ENCODE results near the gene ITGAV.

The ITGAV gene

DNA sequence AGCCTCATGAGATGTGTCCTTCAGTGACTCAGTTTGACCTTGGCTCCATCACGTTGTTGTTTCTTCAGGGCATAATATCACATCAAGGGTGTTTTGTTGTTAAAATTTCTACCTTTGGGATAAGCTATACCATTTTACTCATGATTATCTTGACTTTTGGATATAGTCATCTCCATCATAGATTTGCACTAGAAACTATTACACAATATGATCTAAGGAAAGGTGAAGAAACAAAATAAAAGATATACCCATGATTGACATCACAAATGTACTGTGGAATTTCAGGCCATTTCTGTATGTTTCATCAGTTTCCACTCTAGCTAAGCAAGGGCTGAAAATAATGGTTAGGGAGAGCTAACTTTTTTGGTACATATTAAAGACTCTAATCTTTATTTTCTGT, 79.3 kb downstream of the ITGAV start:
- DNase-seq (ENCODE audit: low read depth in 2 of 2) = no peak

DNA sequence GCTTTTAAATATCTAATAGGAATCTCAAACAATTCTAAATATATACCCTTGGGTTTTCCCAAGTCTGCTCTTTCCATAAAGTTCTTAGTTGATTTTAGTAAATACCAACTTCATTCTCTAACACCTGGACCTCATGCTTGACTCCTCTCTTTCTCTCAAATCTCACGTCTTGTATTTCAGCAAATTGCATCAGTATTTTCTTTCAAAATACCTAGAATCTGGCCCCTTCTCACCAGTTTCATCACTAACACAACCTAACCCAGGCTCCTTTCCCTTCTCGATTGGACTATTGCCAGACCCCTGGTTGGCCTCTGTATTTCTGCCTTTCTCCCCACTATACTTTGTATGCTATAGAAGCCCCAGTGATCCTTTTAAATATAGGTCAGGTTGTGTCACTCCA, 81.0 kb downstream of the ITGAV start:
- DNase-seq (ENCODE audit: low read depth in 2 of 2) = no peak

DNA sequence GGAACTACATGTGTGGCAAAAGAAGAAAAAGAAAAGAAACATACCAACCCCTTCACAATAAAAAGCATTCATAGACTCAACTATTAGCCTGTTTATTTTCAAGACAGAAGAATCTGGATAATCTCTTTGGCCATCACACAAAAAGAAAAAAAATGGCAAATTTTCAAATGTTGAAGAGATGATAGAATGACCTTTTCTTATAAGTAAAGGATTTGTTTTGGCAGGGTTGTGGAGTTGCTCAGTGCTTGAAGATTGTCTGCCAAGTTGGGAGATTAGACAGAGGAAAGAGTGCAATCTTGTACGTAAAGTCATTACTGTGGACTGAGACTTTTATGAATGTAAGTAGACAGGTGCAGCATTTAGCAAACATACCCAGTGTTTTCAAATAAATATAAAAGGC, 85.5 kb downstream of the ITGAV start:
- no peak for DNase-seq (ENCODE audit: low read depth in 2 of 2)

DNA sequence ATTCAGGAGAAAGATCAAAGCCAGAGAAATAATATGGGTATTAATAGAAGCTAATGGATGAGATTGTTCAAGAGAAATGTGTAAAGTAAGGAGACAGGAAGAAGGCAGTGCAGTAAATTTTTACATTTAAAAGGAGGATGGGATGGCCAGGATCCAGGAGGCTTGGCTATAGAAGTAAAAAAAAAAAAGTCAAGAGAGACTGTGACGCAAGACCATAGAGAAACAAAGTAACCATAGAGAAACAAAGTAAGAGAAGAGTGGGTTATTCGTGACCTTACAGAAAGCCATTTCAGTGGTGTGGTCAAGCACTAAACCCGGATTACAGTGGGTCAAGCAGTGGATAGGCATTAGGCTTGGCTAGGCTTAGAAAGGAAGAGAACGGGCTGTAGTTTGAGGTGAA, 93.5 kb downstream of the ITGAV start:
- DNase-seq (ENCODE audit: low read depth in 2 of 2) = no peak

DNA sequence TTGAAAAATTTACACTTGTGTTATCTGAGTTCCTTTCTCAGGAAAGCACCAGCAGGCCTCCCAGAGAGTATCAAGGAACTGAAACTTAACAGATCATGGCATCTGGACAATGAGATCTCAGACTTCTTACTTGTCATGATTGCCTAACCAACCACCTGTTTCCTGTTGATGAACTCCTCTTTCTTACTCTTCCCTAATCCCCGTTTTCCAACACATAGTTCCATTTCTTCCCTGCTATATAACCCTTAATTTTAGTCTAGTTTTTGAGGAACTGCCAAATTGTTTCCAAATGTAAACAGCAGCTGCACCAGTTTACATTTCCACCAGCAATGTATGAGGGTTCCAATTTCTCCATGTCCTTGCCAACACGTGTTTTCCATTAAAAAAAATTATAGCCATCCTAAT, 98.0 kb downstream of the ITGAV start:
- DNase-seq (ENCODE audit: low read depth in 2 of 2) = no peak

DNA sequence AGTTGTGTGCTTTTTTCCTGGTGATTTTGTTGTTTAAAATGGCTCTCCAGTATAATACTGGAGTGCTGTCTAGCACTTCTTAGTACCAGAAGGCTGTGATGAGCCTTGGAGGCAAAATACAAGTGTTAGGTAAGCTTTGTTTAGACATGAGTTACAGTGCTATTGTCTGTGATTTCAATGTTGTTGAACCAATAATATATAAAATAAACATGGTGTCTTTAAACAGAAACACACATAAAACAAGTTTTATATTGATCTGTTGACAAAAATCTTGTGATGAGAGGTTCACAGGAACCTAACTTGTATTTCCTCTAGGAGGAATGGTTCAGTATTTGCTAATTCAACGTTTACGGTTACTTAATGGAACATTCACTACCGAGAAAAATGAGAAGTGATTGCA, 99.0 kb downstream of the ITGAV start:
- DNase-seq (ENCODE audit: low read depth in 2 of 2) = no peak

DNA sequence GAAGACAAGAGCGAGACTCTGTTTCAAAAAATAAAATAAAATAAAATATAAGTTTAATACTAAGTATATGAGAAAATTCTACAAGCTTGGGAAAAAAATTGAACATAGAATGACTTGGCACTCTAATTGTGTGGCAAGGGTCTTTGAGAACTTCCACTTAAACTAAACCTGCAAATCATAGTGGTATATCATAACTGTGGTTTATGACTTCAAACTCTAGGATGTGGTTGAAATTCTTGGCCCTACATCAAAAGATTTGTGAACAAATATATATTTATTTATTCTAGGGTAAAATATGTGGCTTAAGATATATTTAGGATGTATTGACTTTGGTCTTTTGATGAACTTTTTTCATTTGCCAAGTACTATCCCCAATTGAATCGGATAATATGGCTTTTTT, 100.9 kb downstream of the ITGAV start:
- no peak for DNase-seq (ENCODE audit: low read depth in 2 of 2)

DNA sequence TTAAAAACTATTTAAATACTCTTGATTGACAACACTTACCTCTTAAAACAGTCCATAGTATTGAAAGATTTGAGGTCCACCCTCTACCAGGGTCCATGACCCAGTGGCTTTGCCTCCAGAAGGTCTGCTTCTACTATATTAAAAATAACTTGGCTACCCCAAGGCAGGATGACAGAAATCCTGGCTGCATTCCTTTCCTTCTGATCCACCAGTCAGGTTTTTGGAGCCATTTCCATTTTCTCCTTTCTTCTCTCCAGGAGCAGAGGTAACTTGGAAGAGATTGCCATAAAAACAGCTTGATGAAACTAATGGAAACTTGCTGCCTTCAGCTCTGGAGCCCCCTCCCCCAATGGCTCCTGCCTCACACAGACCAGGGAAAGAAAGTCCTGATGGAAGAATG, 101.4 kb downstream of the ITGAV start:
- DNase-seq (ENCODE audit: low read depth in 2 of 2) = no peak

DNA sequence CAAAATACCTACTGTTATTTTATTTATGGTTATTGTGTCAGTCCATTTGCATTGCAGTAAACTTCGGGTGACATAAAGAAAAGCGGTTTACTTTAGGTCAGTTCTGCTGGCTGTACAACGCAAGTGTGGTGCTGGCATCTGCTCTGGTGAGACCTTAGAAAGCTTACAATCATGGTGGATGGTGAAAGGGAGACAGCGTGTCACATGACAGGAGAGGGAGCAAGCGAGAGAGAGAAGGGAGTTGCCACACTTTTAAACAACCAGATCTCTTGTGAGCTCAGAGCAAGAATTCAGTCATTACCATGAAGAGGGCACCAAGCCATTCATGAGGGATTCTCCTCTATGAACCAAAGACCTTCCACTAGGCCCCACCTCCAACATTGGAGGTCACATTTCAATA, 102.0 kb downstream of the ITGAV start:
- DNase-seq (ENCODE audit: low read depth in 2 of 2) = no peak

DNA sequence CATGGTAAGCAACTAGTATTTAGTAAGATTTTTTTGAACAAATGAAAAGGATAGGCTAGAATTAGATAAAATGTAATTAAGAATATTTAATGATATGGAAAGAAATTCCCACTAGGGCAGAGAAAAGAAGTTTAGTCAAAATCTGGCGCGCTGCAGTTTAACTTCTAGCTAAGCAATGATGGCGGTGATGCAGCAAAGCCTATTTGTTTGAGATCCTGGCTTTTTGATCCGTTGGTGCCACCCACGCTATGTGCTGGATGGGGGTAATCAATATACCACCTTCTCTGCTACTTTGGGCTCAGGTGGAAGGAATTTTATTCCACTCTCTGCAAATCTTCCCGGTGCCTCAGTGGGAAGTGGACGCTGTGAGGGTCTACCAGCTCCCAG, 103.6 kb downstream of the ITGAV start:
- DNase-seq (ENCODE audit: low read depth in 2 of 2) = no peak

DNA sequence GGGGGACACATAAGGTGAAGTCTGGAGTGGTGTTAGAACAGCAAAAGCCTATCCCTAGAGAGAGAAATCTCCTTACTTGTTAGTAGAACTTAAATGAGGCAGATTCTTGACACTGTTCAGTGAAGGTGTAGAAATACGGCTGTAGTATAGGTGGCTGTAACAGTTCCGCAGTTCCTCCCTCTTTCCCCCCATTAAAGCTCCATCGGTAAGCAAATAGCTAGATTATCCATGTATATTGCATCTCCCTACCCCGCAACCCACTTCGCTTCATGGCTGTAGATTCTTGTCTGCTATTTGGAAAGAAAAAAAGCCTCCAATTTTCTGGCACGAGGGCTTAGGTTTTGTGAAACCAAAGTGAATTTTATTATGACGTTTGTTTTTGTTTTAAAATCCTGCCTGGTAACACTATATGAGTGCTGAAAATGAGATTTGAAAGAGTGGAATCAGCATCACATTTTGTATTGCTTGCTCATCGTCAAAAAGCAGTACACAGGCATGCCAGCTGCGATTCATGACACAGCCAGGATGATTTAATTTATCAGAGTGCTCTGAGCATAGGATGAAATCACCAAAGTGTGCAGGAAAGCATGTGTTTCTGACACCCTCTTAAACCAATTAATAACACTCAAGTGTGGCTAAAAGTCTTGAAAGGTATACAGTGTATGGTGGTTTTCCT, 105.4 kb downstream of the ITGAV start:
- no peak for DNase-seq (ENCODE audit: low read depth in 2 of 2)

DNA sequence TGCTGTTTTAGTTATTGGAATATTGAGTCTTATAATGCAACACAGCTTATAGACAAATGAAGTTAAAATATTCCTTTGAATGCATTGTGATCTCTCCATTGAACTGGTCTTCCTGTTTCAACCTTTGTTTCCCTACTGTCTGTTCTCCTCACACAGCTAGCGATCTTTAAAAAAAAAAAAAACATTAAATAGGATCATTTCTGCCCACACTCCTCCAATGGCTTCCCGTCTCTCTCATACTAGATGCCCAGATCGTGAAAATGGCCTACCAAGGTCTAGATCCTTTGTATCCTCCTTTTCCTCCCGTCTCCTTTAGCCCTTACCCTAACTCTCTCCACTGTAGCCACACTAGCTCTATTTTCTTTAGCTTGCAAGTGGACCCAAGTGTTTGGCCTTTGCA, 106.4 kb downstream of the ITGAV start:
- DNase-seq (ENCODE audit: low read depth in 2 of 2) = no peak

DNA sequence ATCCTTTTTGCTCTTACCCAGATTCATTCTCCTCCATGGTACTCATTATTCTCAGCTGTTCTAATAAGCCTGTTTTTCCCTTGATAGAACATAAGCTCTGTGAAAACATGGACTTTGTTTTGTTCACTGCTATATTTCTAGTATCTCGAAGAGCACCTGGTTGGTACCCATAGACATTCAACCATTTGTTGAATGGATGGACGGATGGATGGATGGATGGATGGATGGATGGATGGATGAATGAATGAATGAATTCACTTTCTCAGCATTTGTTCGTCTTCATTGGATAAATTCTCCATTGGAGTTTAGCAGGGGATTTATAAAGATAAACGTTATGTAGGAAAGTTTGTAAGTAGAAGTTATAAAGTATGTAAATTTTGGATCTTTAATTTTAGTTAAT, 106.9 kb downstream of the ITGAV start:
- DNase-seq (ENCODE audit: low read depth in 2 of 2) = no peak

DNA sequence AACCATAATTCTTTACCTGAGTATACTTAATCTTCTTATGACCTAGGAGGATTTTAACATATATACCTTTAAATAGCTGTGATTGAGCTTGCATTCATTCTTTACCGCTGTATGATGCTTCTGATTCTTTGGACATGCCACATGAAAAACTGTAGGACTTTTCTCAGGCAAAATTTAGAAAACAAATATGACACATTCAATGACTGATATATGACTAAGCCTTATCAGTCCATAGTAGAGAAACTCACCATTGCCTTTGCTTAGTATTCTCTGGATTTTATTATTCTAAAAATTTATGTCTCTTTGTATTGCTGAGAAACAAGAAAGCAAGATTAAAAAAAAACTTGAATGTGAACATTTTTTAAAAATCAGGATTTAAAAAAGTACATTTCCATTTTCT, 107.7 kb downstream of the ITGAV start:
- no peak for DNase-seq (ENCODE audit: low read depth in 2 of 2)

DNA sequence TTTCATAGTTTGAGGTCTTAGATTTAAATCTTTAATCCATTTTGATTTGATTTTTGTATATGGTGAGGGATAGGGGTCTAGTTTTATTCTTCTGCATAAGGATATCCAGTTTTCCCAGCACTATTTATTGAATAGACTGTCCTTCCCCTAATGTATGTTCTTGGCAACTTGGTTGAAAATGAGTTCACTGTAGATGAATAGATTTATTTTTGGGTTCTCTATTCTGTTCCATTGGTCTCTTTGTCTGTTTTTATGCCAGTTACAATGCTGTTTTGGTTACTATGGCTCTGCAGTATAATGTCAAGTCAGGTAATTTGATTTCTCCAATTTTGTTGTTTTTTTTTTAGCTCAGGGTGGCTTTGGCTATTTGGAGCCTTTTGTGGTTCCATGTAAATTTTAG, 109.9 kb downstream of the ITGAV start:
- DNase-seq (ENCODE audit: low read depth in 2 of 2) = no peak

DNA sequence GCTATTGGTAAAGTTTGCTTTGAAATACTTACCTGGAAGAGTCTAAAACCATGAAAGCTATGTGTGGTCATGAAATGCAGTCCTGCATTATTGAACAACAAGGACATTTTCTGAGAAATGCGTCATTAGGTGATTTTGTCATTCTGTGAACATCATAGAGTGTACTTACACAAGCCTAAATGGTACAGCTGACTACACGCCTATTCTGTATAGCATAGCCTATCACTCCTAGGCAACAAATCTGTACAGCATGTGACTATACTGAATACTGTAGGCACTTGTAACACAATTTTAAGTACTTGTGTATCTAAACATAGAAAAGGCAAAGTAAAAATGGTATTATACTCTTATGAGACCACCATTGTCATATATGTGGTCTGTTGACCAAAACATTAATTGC, 112.2 kb downstream of the ITGAV start:
- DNase-seq (ENCODE audit: low read depth in 2 of 2) = no peak

DNA sequence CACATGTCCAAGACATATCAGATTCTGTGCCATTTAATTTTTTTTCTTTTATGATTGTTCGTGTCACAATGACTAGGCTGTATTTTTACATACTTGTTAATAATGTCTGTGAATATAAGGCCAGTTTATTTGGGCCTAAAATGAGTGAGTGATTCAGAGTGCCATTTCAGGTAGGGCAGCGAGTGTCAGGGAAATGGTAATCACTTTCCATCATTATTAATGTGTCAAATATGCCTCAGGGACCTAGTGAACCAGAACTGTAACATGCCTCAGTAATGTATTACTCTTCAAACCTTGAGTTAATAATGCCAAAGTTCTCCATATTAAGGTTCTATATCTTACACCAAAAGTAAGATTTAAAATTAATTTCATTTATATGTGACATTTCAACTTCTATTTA, 112.6 kb downstream of the ITGAV start:
- no peak for DNase-seq (ENCODE audit: low read depth in 2 of 2)

DNA sequence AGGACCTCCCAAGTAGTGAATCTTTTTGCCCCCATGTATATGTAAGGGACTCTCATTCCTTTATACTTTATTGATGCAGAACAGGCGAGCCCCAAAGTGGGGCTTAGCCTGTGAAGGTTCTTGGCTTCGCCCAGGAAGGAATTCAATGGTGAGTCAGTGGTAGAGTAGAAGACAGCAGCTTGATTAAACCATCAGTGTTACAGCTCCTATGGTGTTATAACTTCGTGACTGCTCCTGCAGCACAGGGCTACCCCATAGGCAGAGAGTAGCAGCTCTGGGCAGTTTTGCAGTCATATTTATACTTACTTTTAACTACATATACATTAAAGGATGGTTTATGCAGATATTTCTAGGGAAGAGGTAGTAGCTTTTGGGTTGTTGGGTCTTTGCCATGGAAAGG, 115.0 kb downstream of the ITGAV start:
- no peak for DNase-seq (ENCODE audit: low read depth in 2 of 2)

DNA sequence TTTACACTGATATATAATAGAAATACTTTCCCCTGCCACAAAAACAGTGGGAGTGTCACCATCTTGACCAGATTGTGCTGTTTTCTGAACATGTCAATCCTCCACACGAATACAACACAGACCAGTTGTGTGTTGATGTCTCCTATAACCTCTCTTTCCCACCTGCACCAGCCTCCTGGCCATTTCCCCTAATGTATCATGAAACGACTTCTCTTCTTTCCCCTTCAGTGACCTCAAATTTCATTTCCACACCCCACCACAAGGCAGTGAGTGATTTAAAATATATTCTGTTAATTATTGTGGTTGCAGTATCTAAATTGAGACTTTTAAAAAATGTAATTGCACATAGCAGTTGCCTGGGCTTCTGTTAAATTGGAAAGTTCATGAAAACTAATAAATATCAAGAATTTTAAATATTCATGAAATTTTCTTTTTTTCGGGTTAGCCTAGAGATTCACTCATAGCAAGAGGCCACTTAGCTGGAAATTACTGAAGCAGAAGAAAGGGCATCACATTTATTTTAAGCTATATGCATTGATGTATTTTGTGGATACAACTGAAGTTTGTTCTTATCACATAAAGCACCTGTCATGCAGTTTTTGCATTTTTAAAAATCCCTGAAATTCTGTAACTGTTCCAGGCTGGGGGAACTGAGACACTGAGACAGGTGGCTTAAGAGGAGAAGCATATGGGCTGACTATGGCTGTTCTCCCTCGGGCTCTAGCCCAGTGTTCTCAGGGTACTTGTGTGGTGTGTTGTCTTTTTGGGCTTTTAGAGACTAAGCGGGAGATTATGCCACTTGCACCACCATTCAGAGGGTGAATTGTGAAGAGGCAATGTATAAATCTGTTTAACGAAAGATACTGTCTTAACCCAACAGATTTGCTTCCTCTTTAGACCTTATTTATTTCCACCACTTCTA, 119.9 kb downstream of the ITGAV start:
- no peak for DNase-seq (ENCODE audit: low read depth in 2 of 2)

DNA sequence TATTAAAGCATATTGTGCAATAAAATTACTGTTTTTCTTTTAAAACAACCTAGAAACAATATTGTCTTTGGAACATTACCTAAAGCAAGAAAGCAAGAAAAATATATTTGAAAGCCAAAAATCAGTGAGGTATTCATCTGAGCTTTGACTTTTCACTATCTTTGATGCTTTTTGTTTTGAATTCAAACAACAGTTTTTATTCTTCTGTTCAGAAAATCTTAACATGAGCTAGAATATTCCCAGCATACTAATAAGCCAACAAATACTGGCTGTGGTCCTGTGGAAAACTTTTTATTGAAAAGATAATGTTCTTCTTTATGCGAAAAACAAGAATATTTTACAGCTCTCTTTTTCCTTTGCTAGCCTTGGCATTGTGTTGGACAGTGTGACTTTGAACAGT, 123.8 kb downstream of the ITGAV start:
- no peak for DNase-seq (ENCODE audit: low read depth in 2 of 2)

DNA sequence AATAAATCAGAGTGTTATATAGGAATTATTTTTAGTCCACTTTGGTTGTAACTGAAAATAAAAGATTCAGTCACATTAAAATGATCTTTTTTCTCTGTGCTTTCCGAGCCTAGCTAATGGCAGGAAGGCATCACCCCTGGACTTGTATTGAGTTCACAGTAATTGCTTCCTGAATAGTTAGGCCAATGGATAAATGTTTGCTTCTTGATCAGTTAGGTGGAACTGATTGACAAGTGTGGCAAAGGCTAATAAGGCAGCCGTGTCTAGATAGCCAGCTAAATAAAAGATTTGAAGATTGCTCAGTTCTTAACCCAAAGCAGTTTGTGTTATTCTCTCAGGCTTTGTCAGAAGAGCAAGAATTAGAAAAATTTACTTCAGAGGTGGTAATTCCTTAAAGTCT, 124.8 kb downstream of the ITGAV start:
- no peak for DNase-seq (ENCODE audit: low read depth in 2 of 2)

DNA sequence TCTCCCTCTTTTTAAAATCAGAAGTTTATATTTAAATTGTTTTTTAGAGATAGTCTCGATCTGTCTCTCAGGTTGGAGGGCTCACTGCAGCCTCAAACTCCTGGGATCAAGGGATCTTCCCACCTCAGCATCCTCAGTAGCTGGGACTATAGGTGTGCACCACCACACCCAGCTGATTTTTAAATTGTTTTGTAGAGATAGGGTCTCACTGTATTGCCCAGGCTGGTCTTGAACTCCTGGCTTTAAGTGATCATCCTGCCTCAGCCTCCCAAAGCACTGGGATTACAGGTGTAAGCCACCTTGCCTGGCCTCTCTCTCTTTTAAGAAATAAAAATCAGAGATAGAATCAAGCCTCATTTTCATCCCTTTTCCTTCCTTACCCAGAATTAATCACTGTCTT, 126.1 kb downstream of the ITGAV start:
- DNase-seq (ENCODE audit: low read depth in 2 of 2) = no peak

DNA sequence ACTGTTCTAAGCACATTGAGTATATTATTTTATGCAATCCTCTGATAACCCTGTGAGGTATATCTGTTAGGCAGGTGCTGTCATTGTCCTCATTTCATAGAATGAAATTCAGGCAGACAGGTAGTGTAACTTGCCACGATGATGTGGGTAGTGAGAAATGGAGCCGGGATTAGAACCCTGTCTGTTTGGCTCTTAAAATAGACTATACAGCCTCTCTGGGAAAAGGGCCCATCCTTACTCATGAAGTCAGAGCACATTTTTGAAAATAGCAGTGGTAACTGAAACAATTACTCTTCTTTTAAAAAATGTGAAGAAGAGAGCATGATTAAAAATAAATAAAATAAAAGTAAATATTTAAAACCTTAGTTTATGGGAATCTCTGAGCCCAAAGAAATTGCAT, 127.0 kb downstream of the ITGAV start:
- DNase-seq (ENCODE audit: low read depth in 2 of 2) = no peak
